ENCODE measurements around the gene JARID2.

The JARID2 gene

GRCh38 chr6:15259766-15260098, 13.9 kb downstream of the JARID2 start:
- no peak overlapping the region for H3K4me3 ChIP-seq (ENCODE audit: low read depth, low read length)
- TF ChIP-seq, protein P1, sequence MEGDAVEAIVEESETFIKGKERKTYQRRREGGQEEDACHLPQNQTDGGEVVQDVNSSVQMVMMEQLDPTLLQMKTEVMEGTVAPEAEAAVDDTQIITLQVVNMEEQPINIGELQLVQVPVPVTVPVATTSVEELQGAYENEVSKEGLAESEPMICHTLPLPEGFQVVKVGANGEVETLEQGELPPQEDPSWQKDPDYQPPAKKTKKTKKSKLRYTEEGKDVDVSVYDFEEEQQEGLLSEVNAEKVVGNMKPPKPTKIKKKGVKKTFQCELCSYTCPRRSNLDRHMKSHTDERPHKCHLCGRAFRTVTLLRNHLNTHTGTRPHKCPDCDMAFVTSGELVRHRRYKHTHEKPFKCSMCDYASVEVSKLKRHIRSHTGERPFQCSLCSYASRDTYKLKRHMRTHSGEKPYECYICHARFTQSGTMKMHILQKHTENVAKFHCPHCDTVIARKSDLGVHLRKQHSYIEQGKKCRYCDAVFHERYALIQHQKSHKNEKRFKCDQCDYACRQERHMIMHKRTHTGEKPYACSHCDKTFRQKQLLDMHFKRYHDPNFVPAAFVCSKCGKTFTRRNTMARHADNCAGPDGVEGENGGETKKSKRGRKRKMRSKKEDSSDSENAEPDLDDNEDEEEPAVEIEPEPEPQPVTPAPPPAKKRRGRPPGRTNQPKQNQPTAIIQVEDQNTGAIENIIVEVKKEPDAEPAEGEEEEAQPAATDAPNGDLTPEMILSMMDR (IDR thresholded peaks at IDR 0.05; ENCODE audit: low read depth, low read length) = no peak

DNA sequence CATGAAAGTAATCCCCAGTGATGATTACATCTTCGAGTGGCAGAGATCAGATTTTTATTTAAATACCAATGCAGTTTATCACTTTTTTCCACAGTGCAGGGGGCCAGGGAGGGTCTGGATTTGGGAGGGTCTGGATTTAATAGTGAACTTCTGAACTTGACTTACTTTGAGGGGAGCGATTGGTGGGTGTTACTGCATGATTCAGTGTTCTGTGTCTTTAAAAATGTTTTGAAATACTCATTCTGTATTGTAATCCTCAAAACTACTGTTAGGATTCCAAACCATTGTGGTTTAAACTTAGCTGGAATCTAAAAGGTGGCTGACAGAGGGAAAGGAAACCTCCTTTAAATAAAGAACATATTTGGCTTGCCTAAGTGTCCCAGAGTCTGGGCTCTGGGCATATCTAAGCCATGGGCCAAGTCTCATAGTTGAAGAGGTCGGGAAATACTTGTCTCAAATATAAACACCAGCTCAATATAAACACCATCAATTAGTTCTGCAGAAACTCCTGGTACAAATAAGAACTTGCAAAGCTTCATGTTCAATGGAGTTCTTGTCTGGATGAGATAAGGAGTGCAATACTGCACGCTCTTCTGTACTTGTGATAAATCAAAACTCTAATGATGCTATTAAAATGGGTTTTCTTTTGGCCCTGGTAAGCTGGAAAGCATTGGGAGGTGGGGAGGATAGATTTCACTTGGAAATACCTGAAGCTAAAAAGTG, 14.4 kb downstream of the JARID2 start:
- no peak overlapping the region for H3K4me3 ChIP-seq (ENCODE audit: low read depth, low read length)
- TF ChIP-seq, protein P1 (IDR thresholded peaks at IDR 0.05; ENCODE audit: low read depth, low read length) = no peak

GRCh38 chr6:15263780-15264374, 18.0 kb downstream of the JARID2 start:
- no peak overlapping the region for H3K4me3 ChIP-seq (ENCODE audit: low read depth, low read length)
- TF ChIP-seq, protein P1 (IDR thresholded peaks at IDR 0.05; ENCODE audit: low read depth, low read length) = no peak

- no peak overlapping the region for H3K4me3 ChIP-seq (ENCODE audit: low read depth, low read length)
- TF ChIP-seq, protein P1 (IDR thresholded peaks at IDR 0.05; ENCODE audit: low read depth, low read length) = no peak
Measured at GRCh38 chr6:15264412-15264811, 18.5 kb downstream of the JARID2 start.

DNA sequence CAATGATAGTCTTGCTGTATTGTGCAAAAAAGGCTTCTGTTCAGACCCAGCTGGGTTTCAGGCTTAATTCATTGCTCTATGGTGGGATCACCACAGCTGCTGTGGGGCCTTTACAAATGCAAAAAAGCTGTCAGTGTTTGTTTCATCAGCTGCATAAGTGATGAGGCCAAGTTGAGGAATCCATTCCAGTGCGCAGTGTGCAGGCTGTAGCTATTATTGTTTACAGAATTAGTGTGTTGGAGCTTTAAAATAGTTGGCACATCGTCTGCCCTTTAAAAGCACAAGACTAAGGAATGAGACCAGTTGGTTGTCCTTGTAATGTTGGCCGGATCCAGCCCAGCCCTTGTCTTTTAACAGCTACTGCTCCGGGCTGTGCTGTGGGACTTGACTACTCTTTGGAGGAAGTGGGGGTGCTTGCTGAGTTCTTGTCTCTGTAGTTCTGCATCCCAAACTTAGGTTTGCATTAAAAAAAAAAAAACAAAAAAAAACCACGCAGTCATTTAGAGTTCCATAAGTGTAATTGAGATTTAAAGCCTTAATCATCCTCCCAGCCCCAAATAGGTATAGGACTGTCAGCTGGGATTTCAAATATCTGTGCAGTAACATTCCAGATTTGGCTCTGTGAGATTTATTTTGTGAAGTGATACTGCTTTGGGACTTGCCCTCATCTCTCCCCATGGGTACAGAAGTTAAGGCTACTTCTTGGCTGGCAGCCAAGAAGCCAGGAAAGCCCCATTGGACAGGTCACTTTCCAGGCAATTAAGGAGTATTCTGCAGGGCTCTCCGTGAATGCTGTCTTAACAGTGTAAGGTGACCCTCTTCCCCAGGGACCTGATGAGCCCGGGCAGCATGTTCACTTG, 19.3 kb downstream of the JARID2 start:
- TF ChIP-seq, protein P1 (IDR thresholded peaks at IDR 0.05; ENCODE audit: low read depth, low read length) = no peak
- no peak overlapping the region for H3K4me3 ChIP-seq (ENCODE audit: low read depth, low read length)

DNA sequence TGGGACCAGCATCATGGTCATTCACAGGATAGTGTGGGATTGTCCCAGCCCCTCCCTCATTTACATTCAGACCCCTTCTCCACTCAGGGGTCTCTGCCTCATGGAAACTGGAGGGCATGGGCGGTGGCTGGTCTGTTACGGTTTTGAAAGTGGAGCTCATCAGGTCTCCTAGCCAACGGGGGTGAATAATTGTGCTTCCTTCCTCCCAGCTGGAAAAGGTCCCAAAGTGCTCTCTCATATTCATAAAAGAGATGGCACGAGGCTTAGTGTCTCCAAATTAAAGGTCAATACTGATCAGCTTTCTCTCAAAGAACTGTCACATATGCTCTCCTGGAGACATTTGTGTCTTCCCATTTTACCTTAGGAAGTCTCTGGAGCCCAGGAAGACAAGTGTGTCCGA, 19.9 kb downstream of the JARID2 start:
- H3K4me3 ChIP-seq (ENCODE audit: low read depth, low read length) = no peak overlapping the region
- TF ChIP-seq, protein P1 (IDR thresholded peaks at IDR 0.05; ENCODE audit: low read depth, low read length) = no peak
